ENCODE results near the gene KRTAP5-5. TPM values are rescaled to one million over a fixed set of nuclear protein-coding genes. Genes with fewer than 3 reads are reported as not detected.
"Not testable (repeated sequence)": the region's sequence is repeated elsewhere in the genome, so short reads cannot be mapped to it uniquely, and the experiment has no call there.

KRTAP5-5 gene
- total RNA-seq, 2 donors from 2014 or later, result not detected

GRCh38 chr11:1645357-1645821 is 15.8 kb downstream of the KRTAP5-5 start:
- Histone ChIP-seq H3K9me3 (no peaks in the 10 kb centered on the region), H3K27me3 (no peaks in the 10 kb centered on the region), H3K4me3 (no peak overlapping the region), H3K4me1 (no peaks in the 10 kb centered on the region), H3K27ac (no peak overlapping the region), H3K36me3 (replicated peaks in 1 of 2; ENCODE audit: insufficient read depth in 1 of 2, low read depth in 2 of 2) (no peaks in the 10 kb centered on the region)
- intact Hi-C loops (cut with DNase I), result no loop called here
- TF ChIP-seq CTCF (IDR thresholded peaks at IDR 0.05) (no peak), POLR2A (IDR thresholded peaks at IDR 0.05) (no peak)
- ATAC-seq (no peak), DNase-seq (no peak)
- 69 to 73% methylated on average over 3 to 11 of the region's 12 CpGs for WGBS, 2 donors

GRCh38 chr11:1646540-1646939 is 17.0 kb downstream of the KRTAP5-5 start:
- intact Hi-C loops (cut with DNase I); H3K9me3 ChIP-seq; ATAC-seq; H3K27ac ChIP-seq; H3K4me3 ChIP-seq; H3K4me1 ChIP-seq; H3K36me3 ChIP-seq (replicated peaks in 1 of 2; ENCODE audit: insufficient read depth in 1 of 2, low read depth in 2 of 2); DNase-seq; H3K27me3 ChIP-seq: not testable (repeated sequence)
- WGBS, 2 donors, result 72 to 87% methylated on average over 9 to 10 of the region's 10 CpGs

- 85 to 89% methylated on average over 27 to 33 of the region's 35 CpGs for WGBS, 2 donors
- H3K9me3 ChIP-seq, result no peaks in the 10 kb centered on the region
- intact Hi-C loops (cut with DNase I), result no loop called here
- peaks cover 5% of the 10 kb centered on the region for H3K4me1 ChIP-seq
- H3K27me3 ChIP-seq, result no peaks in the 10 kb centered on the region
- ATAC-seq, result no peak
- TF ChIP-seq CTCF (IDR thresholded peaks at IDR 0.05) (no peak), POLR2A (IDR thresholded peaks at IDR 0.05) (no peak)
- no peak for DNase-seq
- no peak overlapping the region for H3K4me3 ChIP-seq
- no peak overlapping the region for H3K27ac ChIP-seq
- no peaks in the 10 kb centered on the region for H3K36me3 ChIP-seq (replicated peaks in 1 of 2; ENCODE audit: insufficient read depth in 1 of 2, low read depth in 2 of 2)
These were observed 18.5 kb downstream of the KRTAP5-5 start for GRCh38 chr11:1647901-1648652.

GRCh38 chr11:1648653-1649420 is 19.3 kb downstream of the KRTAP5-5 start:
- peaks cover 5% of the 10 kb centered on the region for H3K4me1 ChIP-seq
- H3K36me3 ChIP-seq (replicated peaks in 1 of 2; ENCODE audit: insufficient read depth in 1 of 2, low read depth in 2 of 2), result no peaks in the 10 kb centered on the region
- ATAC-seq (no peak), DNase-seq (no peak)
- intact Hi-C loops (cut with DNase I), result no loop called here
- WGBS, 2 donors, result 69 to 77% methylated on average over 24 to 28 of the region's 28 CpGs
- no peaks in the 10 kb centered on the region for H3K27me3 ChIP-seq
- TF ChIP-seq CTCF (IDR thresholded peaks at IDR 0.05) (no peak), POLR2A (IDR thresholded peaks at IDR 0.05) (no peak)
- no peak overlapping the region for H3K27ac ChIP-seq
- no peaks in the 10 kb centered on the region for H3K9me3 ChIP-seq
- H3K4me3 ChIP-seq, result no peak overlapping the region

All from body of pancreas (tissue), 4 donors.